Amniotic epithelial cell (primary cell): ENCODE data around the gene APBB2.

ENCODE experiments used
- DNase-seq: peaks from one replicate; pipeline ENCODE4 v3.0.0-alpha.2; 2010; ENCODE audit warnings: low read depth

Gene APBB2

GRCh38 chr4:40897557-40898203 lies 316.7 kb downstream of the APBB2 start:
- peak; percentile 52 for DNase-seq

- no peak for DNase-seq
Measured at GRCh38 chr4:40890764-40891163, 323.6 kb downstream of the APBB2 start.

- DNase-seq = no peak
Measured at GRCh38 chr4:40890199-40890598, 324.1 kb downstream of the APBB2 start.

- no peak for DNase-seq
Measured at GRCh38 chr4:40888933-40889332, 325.4 kb downstream of the APBB2 start.

- peak; percentile 94 for DNase-seq
Measured at GRCh38 chr4:40887764-40888131, 326.6 kb downstream of the APBB2 start.

GRCh38 chr4:40886931-40887763 lies 327.2 kb downstream of the APBB2 start:
- peak; percentile 21 for DNase-seq

GRCh38 chr4:40881851-40882250 lies 332.5 kb downstream of the APBB2 start:
- DNase-seq = no peak

- peak; percentile 8 for DNase-seq
Measured at GRCh38 chr4:40881096-40881495, 333.2 kb downstream of the APBB2 start.

- no peak for DNase-seq
Measured at GRCh38 chr4:40878548-40879055, 335.7 kb downstream of the APBB2 start.

GRCh38 chr4:40877081-40877480 lies 337.3 kb downstream of the APBB2 start:
- DNase-seq = no peak

GRCh38 chr4:40875507-40876150 lies 338.7 kb downstream of the APBB2 start:
- DNase-seq = no peak

- no peak for DNase-seq
Measured at GRCh38 chr4:40874901-40875300, 339.4 kb downstream of the APBB2 start.

- no peak for DNase-seq
Measured at GRCh38 chr4:40874331-40874730, 340.0 kb downstream of the APBB2 start.

GRCh38 chr4:40871695-40872250 lies 342.6 kb downstream of the APBB2 start:
- no peak for DNase-seq

- DNase-seq = no peak
Measured at GRCh38 chr4:40870150-40870549, 344.2 kb downstream of the APBB2 start.

GRCh38 chr4:40865696-40866095 lies 348.6 kb downstream of the APBB2 start:
- DNase-seq = peak; percentile 40

GRCh38 chr4:40864531-40864930 lies 349.8 kb downstream of the APBB2 start:
- no peak for DNase-seq

- no peak for DNase-seq
Measured at GRCh38 chr4:40858962-40859361, 355.4 kb downstream of the APBB2 start.

- no peak for DNase-seq
Measured at GRCh38 chr4:40857956-40858355, 356.4 kb downstream of the APBB2 start.

GRCh38 chr4:40856840-40857362 lies 357.4 kb downstream of the APBB2 start:
- DNase-seq = peak; percentile 36

- DNase-seq = no peak
Measured at GRCh38 chr4:40856277-40856839, 358.0 kb downstream of the APBB2 start.

- DNase-seq = peak; percentile 38
Measured at GRCh38 chr4:40850496-40850895, 363.8 kb downstream of the APBB2 start.
